DOHH2 (cell line): ENCODE data around the gene GALNTL6.

Experiments
- H3F3A ChIP-seq: fragments of 200-600 bp; sonication (generic), shearing (Covaris generic); 2 replicates; pipeline ENCODE4 v1.6.0; 2016; ENCODE audit warnings: antibody characterized with exemption, mild to moderate bottlenecking; ENCODE audit not compliant: control insufficient read depth, insufficient read depth
- H3K27ac ChIP-seq: fragments of 200-600 bp; sonication (generic); 2 replicates; pipeline ENCODE4 v1.5.1; 2014; ENCODE audit warnings: low read depth, mild to moderate bottlenecking, low read length, moderate library complexity
- H3K27me3 ChIP-seq: fragments of 200-600 bp; sonication (generic); 2 replicates; pipeline ENCODE4 v1.6.1; 2014; ENCODE audit warnings: mild to moderate bottlenecking, low read length, mixed read lengths; ENCODE audit not compliant: control insufficient read depth
- H3K36me3 ChIP-seq: fragments of 200-600 bp; sonication (generic); 2 replicates; pipeline ENCODE4 v1.6.1; 2014; ENCODE audit warnings: mild to moderate bottlenecking, low read length, moderate library complexity, mixed read lengths; ENCODE audit not compliant: control insufficient read depth
- H3K4me1 ChIP-seq: fragments of 200-600 bp; sonication (generic); 2 replicates; pipeline ENCODE4 v1.6.1; 2014; ENCODE audit warnings: mild to moderate bottlenecking, low read length, mixed read lengths; ENCODE audit not compliant: control insufficient read depth
- H3K4me2 ChIP-seq: fragments of 200-600 bp; sonication (generic); 2 replicates; pipeline ENCODE4 v1.6.0; 2014; ENCODE audit warnings: mild to moderate bottlenecking, low read length, moderate library complexity
- H3K4me3 ChIP-seq: fragments of 200-600 bp; sonication (generic); 2 replicates; pipeline ENCODE4 v1.5.1; 2014; ENCODE audit warnings: mild to moderate bottlenecking, low read length, mixed read lengths
- H3K79me2 ChIP-seq: fragments of 200-600 bp; sonication (generic); 2 replicates; pipeline ENCODE4 v1.6.1; 2014; ENCODE audit warnings: mild to moderate bottlenecking, low read length, mixed read lengths; ENCODE audit not compliant: control insufficient read depth
- H3K9me2 ChIP-seq: fragments of 200-600 bp; sonication (generic); replicated peaks from 2 replicates; pipeline ENCODE4 v1.6.1; 2014; ENCODE audit warnings: mild to moderate bottlenecking, low read length, mixed read lengths; ENCODE audit not compliant: control insufficient read depth
- H3K9me3 ChIP-seq: fragments of 200-600 bp; sonication (generic); 2 replicates; pipeline ENCODE4 v1.6.1; 2014; ENCODE audit warnings: antibody characterized with exemption, low read length, mixed read lengths; ENCODE audit not compliant: control insufficient read depth, insufficient read depth
- H4K20me1 ChIP-seq: fragments of 200-600 bp; sonication (generic); 2 replicates; pipeline ENCODE4 v1.6.0; 2014; ENCODE audit warnings: low read depth, mild to moderate bottlenecking, antibody characterized with exemption, low read length, moderate library complexity; ENCODE audit not compliant: control insufficient read depth, insufficient read depth
- CTCF ChIP-seq: fragments of 200-600 bp; sonication (generic); IDR thresholded peaks from one replicate; pipeline ENCODE4 v1.5.1; 2014; ENCODE audit warnings: antibody characterized with exemption, mild to moderate bottlenecking, low read depth, low read length; ENCODE audit not compliant: poor library complexity, severe bottlenecking
- EZH2phosphoT487 ChIP-seq: fragments of 200-600 bp; sonication (generic); IDR thresholded peaks from 2 replicates; pipeline ENCODE4 v1.6.1; 2017; ENCODE audit warnings: borderline replicate concordance, mild to moderate bottlenecking, antibody characterized with exemption, low read length, moderate library complexity, mixed read lengths

Gene GALNTL6

GRCh38 chr4:172698256-172698655 is 885.1 kb downstream of the GALNTL6 start:
- H3K4me2 ChIP-seq = no peak overlapping the region
- TF ChIP-seq EZH2phosphoT487 = no peak
- no peak for TF ChIP-seq CTCF

GRCh38 chr4:172705565-172705964 is 892.4 kb downstream of the GALNTL6 start:
- no peaks in the 10 kb centered on the region for H3K36me3 ChIP-seq
- no peaks in the 10 kb centered on the region for H3F3A ChIP-seq
- H3K27ac ChIP-seq = no peak overlapping the region
- TF ChIP-seq EZH2phosphoT487 = no peak
- no peaks in the 10 kb centered on the region for H3K9me2 ChIP-seq
- peaks cover 6% of the 10 kb centered on the region; the same call in 1 of the 2 replicates for H3K9me3 ChIP-seq
- no peak overlapping the region for H3K4me2 ChIP-seq
- no peaks in the 10 kb centered on the region for H3K79me2 ChIP-seq
- no peaks in the 10 kb centered on the region for H4K20me1 ChIP-seq
- H3K4me1 ChIP-seq = no peaks in the 10 kb centered on the region
- no peaks in the 10 kb centered on the region for H3K27me3 ChIP-seq
- H3K4me3 ChIP-seq = no peak overlapping the region

More at GRCh38 chr4:172698256-172698655, 885.1 kb downstream of the GALNTL6 start:
- no peak overlapping the region for H3K4me3 ChIP-seq
- no peaks in the 10 kb centered on the region for H4K20me1 ChIP-seq
- H3K9me2 ChIP-seq = no peaks in the 10 kb centered on the region
- H3K36me3 ChIP-seq = no peaks in the 10 kb centered on the region
- no peaks in the 10 kb centered on the region for H3K4me1 ChIP-seq
- no peaks in the 10 kb centered on the region for H3K79me2 ChIP-seq
- no peaks in the 10 kb centered on the region for H3K9me3 ChIP-seq
- H3K27ac ChIP-seq = no peak overlapping the region
- H3K27me3 ChIP-seq = no peaks in the 10 kb centered on the region
- H3F3A ChIP-seq = no peaks in the 10 kb centered on the region

- Histone ChIP-seq H3F3A (no peaks in the 10 kb centered on the region), H3K4me3 (no peak overlapping the region), H3K79me2 (no peaks in the 10 kb centered on the region), H3K36me3 (no peaks in the 10 kb centered on the region), H3K4me1 (no peaks in the 10 kb centered on the region), H3K9me2 (no peaks in the 10 kb centered on the region), H3K27me3 (no peaks in the 10 kb centered on the region), H3K27ac (no peak overlapping the region), H3K4me2 (no peak overlapping the region), H4K20me1 (no peaks in the 10 kb centered on the region), H3K9me3 (peaks cover 6% of the 10 kb centered on the region; the same call in 1 of the 2 replicates)
- TF ChIP-seq CTCF (no peak), EZH2phosphoT487 (no peak)
Measured at GRCh38 chr4:172706000-172706399, 892.8 kb downstream of the GALNTL6 start.

- H3K27ac ChIP-seq = no peak overlapping the region
- no peaks in the 10 kb centered on the region for H3K27me3 ChIP-seq
- H4K20me1 ChIP-seq = no peaks in the 10 kb centered on the region
- peaks cover 6% of the 10 kb centered on the region; the same call in 1 of the 2 replicates for H3K9me3 ChIP-seq
- no peak overlapping the region for H3K4me2 ChIP-seq
- H3K79me2 ChIP-seq = no peaks in the 10 kb centered on the region
- no peaks in the 10 kb centered on the region for H3F3A ChIP-seq
- no peaks in the 10 kb centered on the region for H3K9me2 ChIP-seq
- TF ChIP-seq CTCF (no peak), EZH2phosphoT487 (no peak)
- no peaks in the 10 kb centered on the region for H3K4me1 ChIP-seq
- H3K36me3 ChIP-seq = no peaks in the 10 kb centered on the region
- H3K4me3 ChIP-seq = no peak overlapping the region
Measured at GRCh38 chr4:172707622-172708021, 894.4 kb downstream of the GALNTL6 start.
